Measurements from ENCODE around the gene DOHH. TPM values are rescaled to one million over a fixed set of nuclear protein-coding genes. Genes with fewer than 3 reads are reported as not detected.
A peak's percentile ranks its signal among the peaks of the same experiment; 100 is the strongest.

DOHH gene
- total and polyA plus RNA-seq, 9 of the 15 experiments (the other 6 are each of a cell fraction or from before 2014, with no cell fraction given): 0.14 to 47.2 (median 5.1) TPM

GRCh38 chr19:3455393-3455955, 45.0 kb downstream of the DOHH start (continued):
- no peak for TF ChIP-seq YY1 (IDR thresholded peaks at IDR 0.05; ENCODE audit: borderline replicate concordance in 1 of 3, control insufficient read depth in 1 of 3, extremely low read depth in 1 of 3, insufficient read depth in 3 of 3, insufficient read length in 1 of 3, insufficient replicate concordance in 2 of 3, low read depth in 1 of 3, low read length in 2 of 3)
- TF ChIP-seq POLR2A (conservative IDR thresholded peaks at IDR 0.05): 0 out of 2 replicates have a peak, but pooled peaks have one; percentile 11
- TF ChIP-seq ZBTB12 (CRISPR knock-in tag; IDR thresholded peaks at IDR 0.05): no peak

GRCh38 chr19:3454656-3455392, 45.6 kb downstream of the DOHH start:
- ChIA-PET POLR2A (interaction anchor here (0.6 kb wide), 1 partner anchor 594 kb away, joined by 3 read pairs; no protein-coding TSS in a partner anchor), CTCF (ENCODE audit: low intra/inter-chr PET ratio) (no interaction called here)
- Histone ChIP-seq H3K27ac (ENCODE audit: extremely low read depth, low read depth, low read length) (no peak overlapping the region), H3K4me3 (no peak overlapping the region), H2AFZ (ENCODE audit: low read depth, low read length) (no peak overlapping the region), H3K79me2 (ENCODE audit: control insufficient read depth, insufficient read depth, low read length) (peaks cover 5% of the 10 kb centered on the region; the same call in 2 of the 3 replicates), H3K9me1 (ENCODE audit: control insufficient read depth, insufficient read depth, low read length) (no peaks in the 10 kb centered on the region), H3K4me2 (ENCODE audit: insufficient read depth, low read length) (no peak overlapping the region), H3K9me3 (replicated peaks; ENCODE audit: control insufficient read depth, insufficient read depth, low read depth, low read length) (no peaks in the 10 kb centered on the region), H3K36me3 (ENCODE audit: control insufficient read depth, insufficient read depth, low read length) (peaks cover 97% of the 10 kb centered on the region), H3K27me3 (ENCODE audit: control insufficient read depth in 2 of 2, insufficient read depth in 2 of 2, low read length in 2 of 2) (no peaks in the 10 kb centered on the region), H3K9ac (ENCODE audit: insufficient read depth in 1 of 2, low read depth in 2 of 2, low read length in 2 of 2) (no peak overlapping the region), H3K4me1 (replicated peaks in 1 of 2; ENCODE audit: control insufficient read depth in 2 of 2, insufficient read depth in 2 of 2, low read length in 2 of 2) (peaks cover 3 to 50% of the 10 kb centered on the region in 2 experiments; a peak in 2 of 5 replicates), H4K20me1 (replicated peaks; ENCODE audit: control insufficient read depth, insufficient read depth, low read length) (peaks cover 8% of the 10 kb centered on the region)
- ATAC-seq (no peak), DNase-seq (ENCODE audit: extremely low read depth in 1 of 4, low spot score in 3 of 4) (no peak), FAIRE-seq (no peak)
- in situ Hi-C loops (cut with MboI): no loop called here
- BruUV-seq (replicated peaks): no TSS peak
- 92% methylated on average over 15 of the region's 15 CpGs for WGBS (ENCODE audit: insufficient coverage, low coverage, missing lambda C conversion rate)
- intact Hi-C loops (cut with micrococcal nuclease): no loop called here
- peak; percentile 30 to 44; a peak in 2 of 4 replicates for TF ChIP-seq KDM1A (IDR thresholded peaks at IDR 0.05)
- peak; percentile 53 for TF ChIP-seq RBM25 (IDR thresholded peaks at IDR 0.05; ENCODE audit: low read depth, low read length, severe bottlenecking)
- TF ChIP-seq ZBTB49 (CRISPR knock-in tag; IDR thresholded peaks at IDR 0.05; ENCODE audit: borderline replicate concordance): no peak
- no peak for TF ChIP-seq SRSF1 (IDR thresholded peaks at IDR 0.05; ENCODE audit: low read depth, low read length)
- TF ChIP-seq ILF3 (IDR thresholded peaks at IDR 0.05; ENCODE audit: borderline replicate concordance): no peak
- TF ChIP-seq MAX (CRISPR knock-in tag; IDR thresholded peaks at IDR 0.05): peak; percentile 20; the same call in 1 of the 2 replicates
- no peak for TF ChIP-seq ZNF197 (CRISPR knock-in tag; IDR thresholded peaks at IDR 0.05; ENCODE audit: low read depth)
- TF ChIP-seq ZNF436 (CRISPR knock-in tag; IDR thresholded peaks at IDR 0.05): no peak
- no peak for TF ChIP-seq PML (IDR thresholded peaks at IDR 0.05; ENCODE audit: low read length)
- no peak for TF ChIP-seq E2F1 (CRISPR knock-in tag; IDR thresholded peaks at IDR 0.05)
- TF ChIP-seq ZNF124 (CRISPR knock-in tag; IDR thresholded peaks at IDR 0.05): no peak
